HG02943 (cell line): Measurements from ENCODE around the gene SHE.
"Not testable (repeated sequence)": the region's sequence is repeated elsewhere in the genome, so short reads cannot be mapped to it uniquely, and the experiment has no call there.

Experiments used
- ATAC-seq: cut with Tn5 transposase; IDR thresholded peaks from one replicate; pipeline ENCODE4 v1.9.1; 2021; ENCODE audit warnings: mild to moderate bottlenecking, low read depth, moderate library complexity; ENCODE audit not compliant: unreplicated experiment

SHE gene

GRCh38 chr1:154517661-154518060 is 15.4 kb upstream of the SHE start:
- ATAC-seq = no peak

DNA sequence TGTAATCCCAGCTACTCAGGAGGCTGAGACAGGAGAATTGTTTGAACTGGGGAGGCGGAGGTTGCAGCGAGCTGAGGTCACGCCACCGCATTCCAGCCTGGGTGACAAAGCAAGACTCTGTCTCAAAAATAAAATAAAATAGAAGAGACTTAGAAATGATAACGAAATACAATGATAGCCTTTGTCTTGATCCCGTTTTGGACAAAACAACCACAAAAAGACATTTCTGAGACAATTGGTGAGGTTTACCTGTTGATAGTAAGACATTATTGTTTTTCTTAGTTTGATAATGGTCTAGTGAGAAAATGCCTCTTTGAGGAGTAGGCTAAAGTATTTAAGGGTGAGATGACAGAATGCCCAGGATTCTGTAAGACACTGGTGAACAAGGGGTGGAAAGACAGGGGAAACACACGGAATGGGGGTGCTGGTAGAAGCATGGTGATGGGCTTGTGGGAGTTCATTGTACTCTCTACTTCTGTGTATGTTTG is 11.9 kb upstream of the SHE start:
- ATAC-seq = no peak

- no peak for ATAC-seq
These were observed 10.5 kb upstream of the SHE start for GRCh38 chr1:154512760-154513159.

DNA sequence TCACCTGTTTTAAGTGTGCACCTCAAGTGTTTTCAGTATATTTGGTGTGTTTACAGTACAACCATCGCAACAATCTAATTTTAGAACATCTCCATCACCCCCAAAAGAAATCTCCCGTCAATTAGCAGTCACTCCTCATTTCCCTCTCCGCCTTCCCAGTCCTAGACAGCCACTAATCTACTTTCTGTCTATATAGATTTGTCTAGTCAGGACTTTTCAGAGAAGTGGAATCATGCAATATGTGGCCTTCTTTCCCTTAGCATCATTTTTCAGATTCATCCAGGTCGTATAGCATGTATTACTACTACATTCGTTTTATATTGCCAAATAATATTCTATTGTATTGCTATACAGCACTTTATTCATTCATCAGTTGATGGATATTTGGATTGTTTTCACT is 1.7 kb upstream of the SHE start:
- ATAC-seq = no peak

- ATAC-seq = no peak
These were observed 518 bp upstream of the SHE start for GRCh38 chr1:154502744-154503115.

- no peak for ATAC-seq
These were observed 668 bp downstream of the SHE start for GRCh38 chr1:154501423-154502065.

- no peak for ATAC-seq
These were observed 1.7 kb downstream of the SHE start for GRCh38 chr1:154500533-154500932.

DNA sequence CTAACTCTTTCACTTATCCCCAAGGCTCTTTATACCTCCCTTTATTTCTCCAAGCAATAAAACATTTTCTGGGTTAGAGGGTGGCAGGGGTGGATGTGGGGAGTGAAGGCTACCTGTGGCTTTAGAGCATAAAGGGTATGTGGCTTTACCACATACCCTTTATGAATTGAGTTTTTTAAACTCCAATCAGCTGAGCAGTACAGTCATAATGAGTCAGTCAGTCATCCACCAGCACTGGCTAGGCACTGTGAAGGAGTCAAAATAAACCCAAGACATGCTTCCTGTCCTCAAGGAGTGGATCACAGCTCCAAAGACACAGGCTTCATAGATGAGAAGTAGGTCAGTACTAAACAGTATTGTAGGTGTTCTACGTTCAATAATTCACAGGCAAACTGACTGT is 2.8 kb downstream of the SHE start:
- ATAC-seq = no peak

DNA sequence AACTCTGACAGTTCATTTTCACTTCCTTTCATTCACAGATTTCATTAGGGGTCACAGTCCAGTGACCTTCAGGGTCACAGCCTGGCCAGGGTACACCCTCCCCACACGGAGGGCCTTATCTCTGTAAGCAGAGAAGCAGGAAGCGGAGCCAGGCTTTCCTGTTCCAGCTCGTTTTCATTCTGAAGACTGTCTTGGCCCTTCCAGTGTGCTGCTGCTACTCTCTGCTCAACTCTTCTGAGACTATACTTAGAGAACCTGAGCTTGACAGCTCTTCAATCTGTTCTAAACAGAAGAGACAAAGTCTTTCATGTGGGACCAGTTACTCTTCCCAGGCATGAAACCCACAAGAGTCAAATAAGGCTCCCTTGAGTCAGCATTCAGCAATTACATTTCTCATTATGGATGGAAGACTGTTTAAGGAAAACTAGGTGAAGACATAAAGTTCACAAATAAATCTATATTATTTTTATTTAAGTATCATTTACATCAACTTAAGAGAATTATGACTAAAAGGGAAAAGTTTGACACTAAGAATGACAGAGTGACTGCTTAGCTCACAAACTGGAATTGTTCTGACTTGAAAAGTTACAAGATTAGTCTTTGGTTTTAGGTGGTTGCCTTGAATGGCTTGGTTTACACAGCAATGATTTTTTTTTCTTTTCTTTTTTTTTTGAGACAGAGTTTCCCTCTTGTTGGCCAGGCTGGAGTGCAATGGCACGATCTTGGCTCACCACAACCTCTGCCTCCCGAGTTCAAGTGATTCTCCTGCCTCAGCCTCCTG is 5.0 kb downstream of the SHE start:
- ATAC-seq = no peak

DNA sequence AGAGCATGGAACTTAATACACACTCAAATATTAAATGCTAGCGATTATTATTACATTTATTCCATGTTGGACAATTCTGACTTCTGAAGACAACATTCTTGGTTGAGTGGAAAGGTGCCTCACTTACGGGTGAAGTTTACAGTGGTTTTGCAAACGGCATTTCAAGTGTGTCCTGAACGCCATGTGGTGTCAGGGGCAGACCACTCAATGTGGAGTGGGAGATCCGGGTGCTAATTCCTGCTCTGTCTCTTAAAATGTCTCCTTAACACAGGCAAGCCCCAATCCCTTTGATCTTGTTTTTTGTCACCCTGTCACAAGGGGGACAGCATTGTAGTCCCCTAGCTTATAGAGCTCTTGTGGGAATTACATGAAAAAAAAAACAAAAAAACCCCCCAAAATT is 5.8 kb downstream of the SHE start:
- no peak for ATAC-seq

GRCh38 chr1:154495496-154496273 is 6.5 kb downstream of the SHE start:
- no peak for ATAC-seq

DNA sequence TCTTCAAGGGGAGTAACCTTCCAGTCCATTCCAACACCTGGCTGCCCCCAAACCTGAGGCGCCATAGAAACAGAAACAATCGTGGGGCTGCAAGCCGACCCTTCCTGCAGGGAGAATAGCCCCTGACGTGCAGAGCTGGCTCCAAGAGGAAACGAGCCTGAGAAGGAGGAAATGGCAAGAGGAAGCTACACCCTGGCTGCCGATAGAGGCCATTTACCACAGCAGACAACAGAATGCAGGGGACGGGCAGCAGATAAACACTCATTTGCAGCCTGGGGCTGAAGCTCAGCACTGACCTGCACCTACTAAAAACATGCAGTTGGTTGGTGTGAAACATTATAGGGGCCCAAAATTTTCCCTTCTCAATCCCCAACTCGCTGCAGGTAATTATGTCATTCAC is 8.9 kb downstream of the SHE start:
- ATAC-seq = no peak

- ATAC-seq = no peak
These were observed 10.1 kb downstream of the SHE start for GRCh38 chr1:154492115-154492514.

GRCh38 chr1:154490317-154490716 is 11.9 kb downstream of the SHE start:
- no peak for ATAC-seq

GRCh38 chr1:154489695-154490274 is 12.4 kb downstream of the SHE start:
- no peak for ATAC-seq

GRCh38 chr1:154488922-154489321 is 13.3 kb downstream of the SHE start:
- no peak for ATAC-seq

- ATAC-seq = not testable (repeated sequence)
These were observed 15.5 kb downstream of the SHE start for GRCh38 chr1:154486756-154487155.

DNA sequence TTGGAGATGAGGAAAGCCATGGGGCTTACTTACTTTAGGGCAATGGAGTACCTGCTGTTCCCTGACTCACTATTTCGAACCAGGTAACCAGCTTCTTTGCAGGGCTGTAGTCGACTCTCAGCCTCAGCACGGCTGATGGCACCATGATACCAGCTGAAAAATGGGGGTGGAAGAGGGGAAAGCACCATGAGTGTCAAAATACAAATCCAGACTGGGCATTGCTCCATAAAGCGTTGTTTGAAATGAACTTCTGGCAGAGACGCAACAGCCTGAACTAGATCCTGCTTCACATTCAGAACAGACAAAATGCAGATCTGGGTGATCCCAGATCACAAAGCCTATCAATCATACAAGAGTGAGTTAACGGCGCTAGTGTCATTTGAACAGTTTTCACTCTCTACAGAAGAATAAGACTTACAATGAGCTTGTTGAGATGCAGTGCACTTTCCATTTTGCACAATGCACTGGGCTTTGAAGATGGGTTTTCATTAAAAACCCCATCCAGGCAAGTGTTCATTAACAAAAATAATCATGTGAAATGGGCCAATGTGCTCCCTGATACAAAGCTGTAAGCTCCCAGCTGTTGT is 16.2 kb downstream of the SHE start:
- ATAC-seq = no peak

GRCh38 chr1:154485106-154485505 is 17.1 kb downstream of the SHE start:
- ATAC-seq = no peak

DNA sequence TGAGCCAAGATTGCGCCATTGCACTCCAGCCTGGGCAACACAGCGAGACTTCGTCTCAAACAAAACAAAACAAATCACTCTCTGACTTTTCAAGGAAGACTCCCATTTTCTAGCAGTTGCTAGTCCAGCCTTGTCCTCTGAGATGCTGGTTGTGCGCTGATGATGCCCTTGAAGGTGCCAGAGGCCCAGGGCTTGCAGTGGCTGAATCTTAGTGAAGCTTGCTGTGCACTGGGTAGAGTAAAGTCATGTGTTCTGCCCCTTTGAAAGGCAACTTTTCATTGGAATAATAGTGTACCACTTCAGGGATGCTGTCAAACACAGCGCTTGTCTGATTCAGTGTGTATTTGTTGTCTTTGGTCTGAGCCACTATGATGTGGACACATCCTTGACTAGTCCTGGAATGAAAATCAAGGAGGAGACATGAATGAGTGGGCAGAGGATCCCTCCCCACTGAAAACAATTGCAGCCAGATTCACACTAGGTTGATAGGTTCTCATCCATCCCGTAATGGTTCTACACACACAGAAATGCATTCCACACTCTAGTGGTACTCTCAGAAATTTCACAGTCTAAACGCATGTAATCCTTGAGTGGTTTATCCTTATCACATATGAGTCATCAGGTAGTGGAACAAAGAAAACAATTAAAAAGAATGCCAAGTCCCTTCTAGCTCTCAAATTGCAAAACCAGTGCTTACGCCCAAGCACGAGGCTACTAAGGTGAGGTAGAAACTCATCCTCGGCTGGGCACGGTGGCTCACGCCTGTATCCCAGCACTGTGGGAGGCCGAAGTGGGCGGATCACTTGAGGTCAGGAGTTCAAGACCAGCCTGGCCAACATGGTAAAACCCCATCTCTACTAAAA is 18.0 kb downstream of the SHE start:
- no peak for ATAC-seq
